K562 (cell line): ENCODE measurements around the gene SEC24A. TPM values are rescaled to one million over a fixed set of nuclear protein-coding genes. Genes with fewer than 3 reads are reported as not detected.

Experiments used
- CTCF ChIP-seq, 3 experiments: IDR thresholded peaks in 2 of 3; conservative IDR thresholded peaks in 1 of 3; 2 replicates each; pipeline ENCODE4 v1.5.1; 2011 to 2012; ENCODE audit warnings: low read length in 3 of 3, mild to moderate bottlenecking in 3 of 3, control low read depth in 2 of 3, improper control_type of control experiment in 1 of 3, inconsistent platforms in 1 of 3, low read depth in 1 of 3, mixed read lengths in 1 of 3, moderate library complexity in 1 of 3; ENCODE audit not compliant: insufficient read depth in 2 of 3
- E4F1 ChIP-seq: fragments of 250-450 bp; sonication (Bioruptor Pico); IDR thresholded peaks from 2 replicates; pipeline ENCODE4 v1.5.0; 2021; ENCODE audit warnings: mild to moderate bottlenecking, borderline replicate concordance
- MGA ChIP-seq: fragments of 450-650 bp; IDR thresholded peaks from 2 replicates; pipeline ENCODE4 v1.6.1; 2016; ENCODE audit warnings: mild to moderate bottlenecking, moderate library complexity
- MNT ChIP-seq, 2 experiments: fragments of 450-650 bp; conservative IDR thresholded peaks; 2 replicates each; pipeline ENCODE4 v1.6.1; 2017; ENCODE audit warnings: mild to moderate bottlenecking in 2 of 2, moderate library complexity in 2 of 2
- SOX6 ChIP-seq: fragments of 450-650 bp; IDR thresholded peaks from 2 replicates; pipeline ENCODE4 v1.6.1; 2014; ENCODE audit warnings: mild to moderate bottlenecking
- TBP ChIP-seq: optimal IDR thresholded peaks from 2 replicates; pipeline ENCODE3; 2011; ENCODE audit warnings: low read depth, low read length, improper control_type of control experiment
- polyA plus RNA-seq, 8 experiments: library from polyadenylated mRNA; depleted of rRNA in 4 of 8; stranded (reverse) in 5 of 8; unstranded in 3 of 8; fragments of >200 nt; fragmentation: Nextera tagmentation in 2 of 8; fragmentation: Illumina TruSeq in 1 of 8; extraction: Ambion mirVana in 2 of 8; extraction: Trizol in 1 of 8; gene quantifications; 2 replicates each; pipeline versions ENCODE4 v1.2.1 to v1.2.3, GENCODE V29; 2011 to 2014; ENCODE audit warnings: inconsistent platforms in 1 of 8, missing spikeins in 1 of 8
- total RNA-seq, 7 experiments: library from RNA; depleted of rRNA in 6 of 7; stranded (reverse); fragments of >200 nt in 6 of 7; fragmentation: Illumina TruSeq in 2 of 7; extraction: Trizol in 2 of 7; gene quantifications; 2 replicates each; pipeline versions ENCODE4 v1.2.1 to v1.2.3, GENCODE V29; 2011 to 2021; ENCODE audit warnings: low replicate concordance in 1 of 7

Gene SEC24A
- total and polyA plus RNA-seq, 9 of the 15 experiments (the other 6 are each of a cell fraction or from before 2014, with no cell fraction given) = 7.9 to 36.5 (median 17.5) TPM

- TF ChIP-seq MNT (conservative IDR thresholded peaks at IDR 0.05) (peak in 1 of 2 experiments; percentile 39; a peak in 1 of 4 replicates), SOX6 (peak; percentile 47), CTCF (IDR thresholded peaks at IDR 0.05 in 2 of 3, conservative IDR thresholded peaks at IDR 0.05 in 1 of 3; ENCODE audit: insufficient read depth in 2 of 3, low read depth in 1 of 3, low read length in 3 of 3) (peak; percentile 36 to 49 (median 49); a peak in 5 of 6 replicates), E4F1 (CRISPR knock-in tag) (no peak), MGA (peak; percentile 88), TBP (peak; percentile 22)
Measured at GRCh38 chr5:134738963-134739661, 90.5 kb downstream of the SEC24A start (continued).
